Stimulated activated CD8-positive, alpha-beta memory T cell treated with anti-CD3 and anti-CD28 coated beads, Interleukin-15, amount 100 ng/mL, for 4 hours (primary cell): ENCODE measurements around the gene FYCO1.

ENCODE experiments used
- DNase-seq, 2 donors: peaks; one replicate each; pipeline ENCODE4 v3.0.0-alpha.2; 2020; ENCODE audit warnings: low read depth in 2 of 2

Gene FYCO1

GRCh38 chr3:45915518-45916231 lies 79.9 kb downstream of the FYCO1 start:
- DNase-seq: peak; percentile 66 to 78

DNA sequence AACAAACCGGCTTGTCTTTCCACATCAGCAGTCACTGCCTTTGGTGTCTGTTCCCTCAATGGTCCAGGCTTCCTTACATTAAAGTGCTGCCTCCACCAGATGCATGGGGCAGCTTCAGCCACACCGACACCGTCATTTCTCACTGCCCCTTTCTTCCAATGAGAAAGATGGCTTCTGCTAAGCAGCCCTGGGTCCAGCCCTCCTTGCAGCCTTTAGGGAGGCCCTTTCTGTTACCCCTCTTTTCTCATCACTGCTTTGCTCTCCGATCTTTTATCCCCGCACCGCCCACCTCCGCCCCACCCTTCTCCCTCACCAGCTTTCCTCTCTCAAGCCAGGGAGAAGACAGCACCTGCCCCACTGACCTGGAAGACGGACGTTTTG lies 80.6 kb downstream of the FYCO1 start:
- DNase-seq: no peak

DNA sequence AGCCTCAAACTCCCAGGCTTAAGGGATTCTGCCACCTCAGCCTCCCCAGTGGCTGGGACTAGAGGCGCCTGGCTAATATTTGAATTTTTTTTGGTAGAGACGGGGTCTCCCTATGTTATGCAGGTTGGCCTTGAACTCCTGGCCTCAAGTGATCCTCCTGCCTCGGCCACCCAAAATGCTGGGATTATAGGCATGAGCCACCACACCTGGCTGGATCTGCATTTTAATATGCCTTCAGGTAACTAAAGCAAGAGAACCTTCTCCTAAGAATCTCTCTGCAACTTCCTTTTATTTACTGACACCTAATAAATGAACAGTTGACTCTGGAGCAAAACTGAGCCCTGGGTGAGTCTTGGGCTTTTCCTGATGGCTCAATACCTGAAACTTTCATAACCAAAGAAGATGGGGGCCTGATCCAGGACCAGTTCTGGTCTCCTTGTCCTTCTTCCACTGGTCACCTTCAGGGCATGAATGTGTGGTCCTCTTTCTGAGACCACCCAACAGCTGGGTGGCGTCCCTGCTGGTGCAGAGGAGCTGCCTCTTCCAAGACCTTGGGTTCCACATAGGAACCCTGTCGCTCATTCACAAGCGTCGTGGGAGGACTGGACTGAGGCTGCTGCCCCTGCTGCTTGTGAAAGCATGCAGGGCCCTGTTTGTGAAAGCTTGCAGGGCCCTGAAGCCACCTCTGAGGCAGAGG lies 81.1 kb downstream of the FYCO1 start:
- no peak for DNase-seq

- DNase-seq: no peak
Measured at GRCh38 chr3:45912435-45912834, 83.2 kb downstream of the FYCO1 start.

DNA sequence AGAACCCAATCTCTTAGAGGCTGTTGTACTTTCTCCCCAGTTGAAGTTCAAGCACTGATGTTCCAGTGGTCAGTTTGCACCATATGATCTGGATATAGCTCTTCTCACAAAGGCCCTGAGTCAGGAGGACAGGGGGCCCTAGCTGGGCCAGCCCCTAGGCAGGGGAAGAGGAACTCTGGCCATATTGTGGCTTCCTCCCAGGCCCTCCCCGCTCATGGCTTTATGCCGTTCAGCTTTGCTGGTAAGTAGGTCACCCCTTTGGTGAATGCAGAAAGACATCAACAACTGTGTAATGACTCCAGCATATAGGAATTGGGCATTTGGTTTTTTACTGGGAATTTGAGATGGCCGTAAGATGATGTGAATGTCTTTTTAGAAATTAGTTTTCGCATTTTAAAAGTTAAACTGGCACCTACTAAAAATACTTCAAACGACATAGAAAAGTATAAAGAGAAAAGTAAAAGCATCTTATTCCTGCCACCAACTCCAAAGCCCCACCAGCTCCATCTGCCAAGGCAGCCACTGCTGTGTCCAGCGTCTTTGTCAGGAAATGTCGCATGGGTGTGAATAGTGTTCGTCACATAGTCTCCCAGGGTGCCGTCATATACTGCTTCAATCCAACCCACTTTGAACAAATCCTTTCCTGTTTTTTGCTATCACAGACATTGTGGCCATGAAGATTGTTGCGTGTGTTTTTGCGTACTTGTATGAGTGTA lies 84.0 kb downstream of the FYCO1 start:
- DNase-seq: no peak

DNA sequence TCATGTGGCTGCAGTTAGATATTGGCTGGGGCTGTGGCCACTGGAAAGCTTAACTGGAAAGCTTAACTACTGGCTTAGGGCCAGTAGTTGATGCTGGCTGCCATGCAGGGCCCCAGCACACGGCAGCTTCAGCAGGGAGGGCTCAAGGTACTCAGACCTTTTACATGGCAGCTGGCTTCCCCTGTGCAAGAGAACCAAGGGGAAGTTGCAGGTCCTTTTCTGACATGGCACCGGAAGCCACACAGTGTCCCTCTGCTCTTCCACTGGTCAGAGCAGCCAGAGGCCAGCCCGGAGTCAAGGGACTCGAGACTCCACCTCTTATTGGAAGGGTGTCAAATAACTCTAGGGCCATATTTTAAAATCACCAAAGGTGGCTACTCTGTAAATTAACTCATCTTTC lies 84.7 kb downstream of the FYCO1 start:
- no peak for DNase-seq

- DNase-seq: no peak
Measured at GRCh38 chr3:45909542-45909941, 86.1 kb downstream of the FYCO1 start.

DNA sequence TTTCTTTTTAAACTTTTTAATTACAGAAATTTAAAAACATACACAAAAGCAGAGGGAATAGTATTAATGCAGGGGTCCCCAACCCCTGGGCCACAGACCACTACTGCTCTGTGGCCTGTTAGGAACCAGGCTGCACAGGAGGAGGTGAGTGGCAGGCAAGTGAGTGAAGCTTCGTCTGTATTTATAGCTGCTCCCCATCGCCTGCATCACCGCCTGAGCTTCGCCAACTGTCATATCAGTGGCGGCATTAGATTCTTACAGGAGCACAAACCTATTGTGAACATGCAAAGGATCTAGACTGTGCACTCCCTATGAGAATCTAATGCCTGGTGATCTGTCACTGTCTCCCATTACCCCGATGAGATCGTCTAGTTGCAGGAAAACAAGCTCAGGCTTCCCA lies 86.9 kb downstream of the FYCO1 start:
- DNase-seq: no peak

DNA sequence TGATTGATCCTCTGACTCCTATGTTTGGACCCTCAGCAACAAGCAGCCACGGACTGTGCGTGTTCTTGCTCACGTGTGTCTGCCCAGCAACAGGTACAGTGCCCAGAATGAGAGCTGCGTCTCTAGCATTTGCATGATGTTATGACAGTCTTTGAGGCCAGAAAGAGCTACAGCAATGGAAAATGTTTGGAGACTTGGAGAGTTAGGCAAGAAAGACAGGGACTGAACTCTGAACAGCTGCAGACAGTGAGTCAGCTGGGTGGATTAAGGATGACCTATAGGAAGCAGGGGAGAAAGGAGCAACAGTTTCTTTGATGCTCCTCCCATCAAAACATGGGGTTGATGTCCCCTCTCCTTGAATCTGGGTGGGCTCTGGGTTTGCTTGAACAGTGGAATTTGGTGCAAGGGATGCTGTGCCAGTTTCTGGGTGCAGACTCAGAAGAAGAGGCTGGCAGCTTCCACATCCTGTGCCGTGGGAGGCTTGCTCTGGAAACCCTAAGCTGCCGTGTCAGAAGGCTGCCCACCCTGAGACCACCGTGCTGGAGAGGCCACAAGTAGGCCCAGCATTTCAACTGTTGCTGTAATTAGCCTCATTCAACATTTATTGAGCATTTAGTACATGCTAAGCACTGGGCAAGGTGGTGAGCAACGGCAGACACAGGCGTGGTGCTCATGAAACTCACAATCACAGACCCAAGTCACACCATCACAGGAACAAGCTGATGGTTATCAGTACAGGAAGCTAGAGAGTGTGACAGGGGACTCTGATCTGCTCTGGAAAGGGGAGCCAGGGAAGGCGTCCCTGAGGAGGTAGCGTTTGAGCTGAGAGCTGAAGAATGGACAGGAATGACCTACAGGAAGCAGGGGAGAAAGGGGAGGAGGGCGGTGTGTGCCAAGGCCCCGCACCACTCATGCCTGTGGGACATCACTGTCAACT lies 87.6 kb downstream of the FYCO1 start:
- DNase-seq: no peak

DNA sequence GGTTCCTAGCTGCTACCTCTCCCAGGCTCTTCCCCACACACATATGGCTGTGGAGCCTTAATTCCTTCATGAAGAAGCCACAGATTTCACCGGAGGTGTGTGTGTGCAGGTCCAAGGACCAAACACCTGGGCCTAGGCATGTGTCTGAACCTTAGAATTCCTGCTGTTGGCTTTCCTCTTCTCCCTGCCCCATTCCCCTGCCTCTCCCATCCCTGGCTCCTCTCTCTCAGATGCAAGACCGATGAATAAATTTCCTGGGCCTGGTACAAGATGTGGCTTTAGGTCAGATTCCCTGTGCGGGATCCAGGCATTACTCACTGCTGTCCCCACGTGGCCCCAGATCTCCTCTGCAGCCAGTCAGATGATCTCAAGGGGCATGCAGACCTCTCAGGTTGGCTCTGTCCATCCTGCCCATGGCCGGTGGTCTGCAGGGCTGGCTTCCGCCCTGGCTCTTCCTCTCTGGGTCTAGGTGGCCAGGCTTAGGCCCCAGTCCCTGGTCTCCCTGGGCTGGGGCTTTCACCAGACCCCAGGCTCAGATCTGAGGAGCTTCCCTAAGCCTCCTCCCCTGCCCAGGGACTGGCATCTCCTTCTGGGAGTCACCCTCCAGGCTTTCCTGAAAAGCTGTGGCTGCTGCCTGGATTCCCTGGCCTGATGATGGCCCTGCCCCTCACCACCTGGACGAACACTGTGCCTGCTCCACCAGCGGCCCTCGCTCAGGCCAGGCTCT lies 88.8 kb downstream of the FYCO1 start:
- no peak for DNase-seq

GRCh38 chr3:45905755-45906154 lies 89.9 kb downstream of the FYCO1 start:
- DNase-seq: no peak

DNA sequence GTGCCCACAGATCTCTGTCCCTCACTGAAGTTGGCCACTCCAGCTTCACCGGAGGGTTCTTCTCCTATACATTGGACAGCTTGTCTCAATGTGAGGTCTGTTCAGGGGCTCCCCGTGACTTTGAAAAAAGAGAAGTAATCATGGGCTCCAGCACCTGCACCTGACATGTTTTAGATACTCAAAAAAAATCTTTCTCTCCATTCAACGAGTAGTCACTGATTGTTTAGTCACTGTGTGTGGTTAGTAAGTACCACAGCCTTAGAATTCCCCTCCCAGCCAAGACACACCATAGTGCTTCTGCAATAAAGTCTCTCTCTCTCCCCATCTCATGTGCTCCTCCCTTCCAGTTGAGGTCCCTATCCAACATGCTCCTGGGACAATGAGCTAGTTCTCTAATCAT lies 90.7 kb downstream of the FYCO1 start:
- DNase-seq: no peak

DNA sequence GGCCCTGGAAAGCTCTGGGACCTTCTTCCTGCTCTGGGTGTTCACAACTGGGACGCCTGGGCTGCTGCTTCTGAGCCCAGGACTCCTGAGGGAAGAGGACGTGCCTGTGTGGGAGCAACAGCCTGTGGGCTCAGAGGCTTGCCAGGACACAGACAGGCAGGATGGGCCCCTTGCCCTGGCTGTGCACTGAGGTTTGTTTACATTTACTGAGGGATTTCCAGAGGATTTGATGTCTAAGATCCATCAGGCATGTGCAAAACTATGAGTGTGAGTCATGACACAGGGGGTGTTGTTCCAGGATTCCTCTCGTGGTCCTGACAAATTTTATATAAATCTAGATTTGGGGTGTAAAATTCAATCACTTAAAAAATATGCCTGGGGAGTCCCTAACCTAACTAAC lies 98.7 kb downstream of the FYCO1 start:
- no peak for DNase-seq

DNA sequence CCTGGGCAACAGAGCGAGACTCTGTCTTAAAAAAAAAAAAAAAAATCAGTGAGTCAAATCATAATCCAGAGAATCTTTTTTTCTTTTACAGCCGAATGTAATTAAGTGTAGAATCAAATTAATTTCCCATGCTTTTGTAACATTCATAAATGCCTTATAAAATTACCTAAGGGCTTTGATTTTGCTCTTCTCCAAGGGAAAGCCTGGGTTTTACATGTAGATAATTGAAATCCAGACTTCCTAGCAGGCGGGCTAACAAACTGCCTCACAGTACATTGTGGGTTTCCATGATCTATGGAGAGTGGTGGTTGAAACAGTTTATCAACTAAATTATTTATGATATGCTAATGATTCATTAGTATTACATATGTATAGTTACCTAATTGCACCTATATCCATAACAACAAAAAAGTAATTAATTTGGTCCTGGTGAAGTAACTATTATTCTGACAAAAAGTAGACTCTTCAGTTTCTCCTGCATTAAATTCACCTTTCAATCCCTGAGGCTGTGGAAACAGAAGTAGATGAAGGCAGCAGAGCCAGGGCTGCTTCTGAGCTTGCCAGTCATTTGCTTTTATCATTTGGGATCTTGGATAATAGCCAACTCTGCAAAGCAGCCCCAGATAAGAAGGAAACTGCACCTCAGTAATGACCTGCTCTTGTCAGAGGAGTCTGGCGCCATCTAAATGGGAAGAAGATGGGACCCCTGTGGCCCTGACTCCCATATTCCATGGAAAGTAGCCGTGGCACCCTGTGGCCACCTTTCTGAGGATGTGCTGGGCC lies 99.7 kb downstream of the FYCO1 start:
- DNase-seq: no peak

- DNase-seq: no peak
Measured at GRCh38 chr3:45894015-45894414, 101.6 kb downstream of the FYCO1 start.

- DNase-seq: no peak
Measured at GRCh38 chr3:45892161-45892560, 103.5 kb downstream of the FYCO1 start.

- no peak for DNase-seq
Measured at GRCh38 chr3:45890405-45890804, 105.2 kb downstream of the FYCO1 start.

- DNase-seq: no peak
Measured at GRCh38 chr3:45889337-45889736, 106.3 kb downstream of the FYCO1 start.

DNA sequence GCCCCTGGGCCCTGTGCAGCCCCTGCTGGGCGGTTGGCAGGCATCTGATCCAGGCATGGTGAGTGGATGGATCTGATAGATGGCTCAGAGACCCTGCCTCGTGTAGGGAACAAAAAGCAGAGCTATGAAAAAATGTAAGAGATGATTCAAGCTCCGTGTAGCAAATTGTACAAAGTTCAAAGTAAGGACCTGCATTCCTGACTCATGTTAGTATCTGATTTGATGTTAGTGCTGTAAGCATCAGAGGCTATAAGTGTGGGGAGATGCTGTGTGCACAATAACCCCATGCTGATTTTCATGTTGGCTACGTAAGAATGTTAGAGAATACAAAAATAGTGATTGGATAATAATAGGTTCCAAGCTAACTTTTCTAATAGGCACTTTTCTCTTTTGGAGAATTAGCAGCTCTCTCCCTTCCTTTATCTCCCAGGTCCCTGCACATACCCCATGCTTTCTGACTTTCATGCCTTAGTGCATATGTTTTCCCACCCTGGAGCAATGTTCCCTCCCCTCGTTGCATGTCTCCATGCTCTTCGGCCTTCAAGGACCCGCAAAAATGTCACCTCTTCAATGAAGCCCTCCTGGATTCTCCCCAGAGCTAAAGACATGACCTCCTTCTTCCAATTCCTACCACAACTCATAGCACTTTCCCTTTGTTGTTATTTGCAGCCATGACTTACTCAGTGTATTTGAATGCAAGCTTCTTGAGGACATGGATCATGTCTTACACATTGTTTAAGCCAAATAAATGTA lies 107.7 kb downstream of the FYCO1 start:
- no peak for DNase-seq

DNA sequence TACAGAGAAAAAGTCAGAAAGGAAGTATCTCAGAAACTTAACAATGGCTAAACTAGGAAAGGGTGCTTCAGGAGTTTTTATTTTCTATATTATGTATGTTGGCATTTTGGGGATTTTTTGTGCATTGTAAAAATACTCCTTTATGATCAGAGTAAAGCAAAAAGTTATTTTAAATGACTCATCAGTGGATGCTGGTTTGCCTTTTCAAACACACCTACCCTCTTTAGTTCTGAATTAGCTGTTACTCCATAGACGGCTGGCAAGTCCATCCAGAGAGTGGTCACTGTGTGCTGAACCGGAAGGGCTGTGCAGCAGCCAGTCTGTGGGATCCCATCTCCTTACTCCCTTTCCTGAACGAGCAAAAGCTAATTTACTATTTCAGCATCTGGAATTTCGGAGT lies 108.3 kb downstream of the FYCO1 start:
- DNase-seq: no peak
